Breast epithelium (tissue), 4 donors: ENCODE data around the gene KLHL40. TPM values are rescaled to one million over a fixed set of nuclear protein-coding genes. Genes with fewer than 3 reads are reported as not detected.
A peak's percentile ranks its signal among the peaks of the same experiment; 100 is the strongest.
"Not testable (repeated sequence)": the region's sequence is repeated elsewhere in the genome, so short reads cannot be mapped to it uniquely, and the experiment has no call there.

ENCODE experiments used
- DNase-seq, 2 donors: peaks; one replicate each; pipeline ENCODE4 v3.0.0-alpha.2; 2019; ENCODE audit warnings: low spot score in 2 of 2
- H3K27ac ChIP-seq, 2 donors: fragments of 200-600 bp; sonication (generic) in 1 of 2; one replicate each; pipeline ENCODE4 v1.5.1; 2016 to 2019; ENCODE audit warnings: mild to moderate bottlenecking in 1 of 2
- H3K27me3 ChIP-seq, 2 donors: fragments of 200-600 bp; sonication (generic) in 1 of 2; one replicate each; pipeline versions ENCODE4 v1.5.1 to v1.6.0; 2017 to 2019; ENCODE audit warnings: control low read depth in 1 of 2, mild to moderate bottlenecking in 1 of 2
- H3K36me3 ChIP-seq: fragments of 200-600 bp; one replicate; pipeline ENCODE4 v1.5.1; 2019
- H3K4me1 ChIP-seq, 2 donors: fragments of 200-600 bp; sonication (generic); one replicate each; pipeline ENCODE4 v1.5.1; 2016 to 2019; ENCODE audit warnings: control low read depth in 1 of 2
- H3K4me3 ChIP-seq, 3 donors: fragments of 200-600 bp; sonication (generic); 1 replicate in 2 of 3; 2 replicates in 1 of 3; pipeline ENCODE4 v1.5.1; 2016 to 2019; ENCODE audit warnings: mild to moderate bottlenecking in 3 of 3, moderate library complexity in 2 of 3
- H3K9me3 ChIP-seq, 2 donors: fragments of 200-600 bp; sonication (generic) in 1 of 2; one replicate each; pipeline ENCODE4 v1.5.1; 2016 to 2019; ENCODE audit warnings: control low read depth in 1 of 2
- POLR2A ChIP-seq: fragments of 450-650 bp; IDR thresholded peaks from one replicate; pipeline ENCODE4 v1.6.1; 2016; ENCODE audit warnings: antibody characterized with exemption, mild to moderate bottlenecking, moderate library complexity
- POLR2AphosphoS5 ChIP-seq, 3 donors: sonication (generic); formaldehyde crosslinking; IDR thresholded peaks; one replicate each; pipeline ENCODE4 v1.6.1; 2017; ENCODE audit warnings: antibody characterized with exemption in 3 of 3
- intact Hi-C: fragments of 100-400 bp; cut with DNase I; formaldehyde crosslinking; loops from one replicate; pipeline ENCODE4 v1.15.1; 2023; ENCODE audit warnings: low total_unique reads
- total RNA-seq, 3 donors: library from RNA; depleted of rRNA; stranded (reverse); fragments of >200 nt; gene quantifications; one replicate each; pipeline ENCODE4 v1.1.0, GENCODE V29; 2016
- TF ChIP-seq, protein P1 (sequence below), 3 donors: fragments of 450-650 bp; IDR thresholded peaks; one replicate each; pipeline ENCODE4 v1.5.1; 2016 to 2017; ENCODE audit warnings: antibody characterized with exemption in 3 of 3, mild to moderate bottlenecking in 3 of 3, moderate library complexity in 3 of 3

KLHL40 gene
- total RNA-seq, 3 donors from 2014 or later, result not detected

DNA sequence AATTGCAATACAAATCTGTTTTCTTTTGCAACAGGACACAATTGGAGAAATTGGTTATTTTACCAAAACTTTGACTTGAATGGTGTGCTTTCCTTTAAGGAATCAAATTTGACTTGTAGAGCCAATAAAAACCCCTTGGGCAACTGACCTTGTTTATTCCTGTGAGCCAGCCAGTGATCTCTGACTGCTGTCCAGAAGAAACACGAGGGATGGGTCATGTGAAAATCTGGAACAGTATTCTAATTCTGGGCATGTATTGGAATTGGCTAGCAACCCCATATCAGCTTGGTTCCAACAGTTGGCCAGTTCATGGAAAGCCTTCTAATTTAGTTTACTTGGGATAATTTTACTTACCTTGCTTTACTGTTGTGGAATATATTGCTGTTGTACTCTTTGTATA lies 36.4 kb downstream of the KLHL40 start:
- intact Hi-C loops, result no loop called here
- Histone ChIP-seq H3K4me1 (no peaks in the 10 kb centered on the region), H3K9me3 (no peaks in the 10 kb centered on the region), H3K27me3 (no peaks in the 10 kb centered on the region), H3K4me3 (no peak overlapping the region), H3K27ac (no peak overlapping the region), H3K36me3 (no peaks in the 10 kb centered on the region)
- no peak for DNase-seq
- TF ChIP-seq POLR2AphosphoS5 (IDR thresholded peaks at IDR 0.05), result no peak
- no peak for TF ChIP-seq POLR2A
- TF ChIP-seq, protein P1, sequence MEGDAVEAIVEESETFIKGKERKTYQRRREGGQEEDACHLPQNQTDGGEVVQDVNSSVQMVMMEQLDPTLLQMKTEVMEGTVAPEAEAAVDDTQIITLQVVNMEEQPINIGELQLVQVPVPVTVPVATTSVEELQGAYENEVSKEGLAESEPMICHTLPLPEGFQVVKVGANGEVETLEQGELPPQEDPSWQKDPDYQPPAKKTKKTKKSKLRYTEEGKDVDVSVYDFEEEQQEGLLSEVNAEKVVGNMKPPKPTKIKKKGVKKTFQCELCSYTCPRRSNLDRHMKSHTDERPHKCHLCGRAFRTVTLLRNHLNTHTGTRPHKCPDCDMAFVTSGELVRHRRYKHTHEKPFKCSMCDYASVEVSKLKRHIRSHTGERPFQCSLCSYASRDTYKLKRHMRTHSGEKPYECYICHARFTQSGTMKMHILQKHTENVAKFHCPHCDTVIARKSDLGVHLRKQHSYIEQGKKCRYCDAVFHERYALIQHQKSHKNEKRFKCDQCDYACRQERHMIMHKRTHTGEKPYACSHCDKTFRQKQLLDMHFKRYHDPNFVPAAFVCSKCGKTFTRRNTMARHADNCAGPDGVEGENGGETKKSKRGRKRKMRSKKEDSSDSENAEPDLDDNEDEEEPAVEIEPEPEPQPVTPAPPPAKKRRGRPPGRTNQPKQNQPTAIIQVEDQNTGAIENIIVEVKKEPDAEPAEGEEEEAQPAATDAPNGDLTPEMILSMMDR (IDR thresholded peaks at IDR 0.05), result no peak

DNA sequence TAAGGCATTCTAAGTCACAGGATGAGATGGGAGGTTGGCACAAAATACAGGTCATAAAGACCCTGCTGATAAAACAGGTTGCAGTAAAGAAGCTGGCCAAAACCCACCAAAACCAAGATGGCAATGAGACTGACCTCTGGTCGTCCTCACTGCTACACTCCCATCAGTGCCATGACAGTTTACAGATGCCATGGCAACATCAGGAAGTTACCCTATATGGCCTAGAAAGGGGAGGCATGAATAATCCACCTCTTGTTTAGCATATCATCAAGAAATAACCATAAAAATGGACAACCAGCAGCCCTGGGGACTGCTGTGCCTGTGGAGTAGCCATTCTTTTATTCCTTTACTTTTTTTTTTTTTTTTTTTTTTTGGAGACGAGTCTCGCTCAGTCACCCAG lies 37.1 kb downstream of the KLHL40 start:
- H3K27ac ChIP-seq, H3K36me3 ChIP-seq: not testable (repeated sequence)

DNA sequence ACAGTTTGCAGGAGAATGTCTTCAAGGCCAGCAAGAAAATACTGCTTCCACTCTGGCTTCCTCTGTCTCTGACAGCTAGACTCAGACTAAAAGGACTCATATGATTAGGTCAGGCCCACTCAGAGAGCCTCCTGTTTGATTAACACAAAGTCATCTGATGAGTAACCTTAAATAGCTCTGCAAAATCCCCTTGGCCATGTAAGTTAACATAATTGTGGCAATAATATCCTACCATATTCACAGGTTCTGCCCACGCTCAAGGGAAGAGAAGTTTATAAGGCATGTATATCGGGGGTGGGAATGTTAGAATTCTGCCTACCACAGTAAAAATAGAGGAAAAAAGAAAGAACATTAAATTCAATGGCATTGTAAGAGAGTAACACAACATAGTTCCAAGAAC lies 37.9 kb downstream of the KLHL40 start:
- Histone ChIP-seq H3K9me3 (no peaks in the 10 kb centered on the region), H3K27ac (no peak overlapping the region), H3K4me3 (no peak overlapping the region), H3K36me3 (no peaks in the 10 kb centered on the region), H3K4me1 (no peaks in the 10 kb centered on the region), H3K27me3 (no peaks in the 10 kb centered on the region)
- no peak for TF ChIP-seq POLR2AphosphoS5 (IDR thresholded peaks at IDR 0.05)
- intact Hi-C loops, result no loop called here
- DNase-seq, result no peak

More for the DNA sequence above, 37.1 kb downstream of the KLHL40 start:
- H3K4me3 ChIP-seq, H3K9me3 ChIP-seq, H3K4me1 ChIP-seq, intact Hi-C loops, H3K27me3 ChIP-seq: not testable (repeated sequence)
- DNase-seq, result peak in 1 of 2 donors; percentile 9

DNA sequence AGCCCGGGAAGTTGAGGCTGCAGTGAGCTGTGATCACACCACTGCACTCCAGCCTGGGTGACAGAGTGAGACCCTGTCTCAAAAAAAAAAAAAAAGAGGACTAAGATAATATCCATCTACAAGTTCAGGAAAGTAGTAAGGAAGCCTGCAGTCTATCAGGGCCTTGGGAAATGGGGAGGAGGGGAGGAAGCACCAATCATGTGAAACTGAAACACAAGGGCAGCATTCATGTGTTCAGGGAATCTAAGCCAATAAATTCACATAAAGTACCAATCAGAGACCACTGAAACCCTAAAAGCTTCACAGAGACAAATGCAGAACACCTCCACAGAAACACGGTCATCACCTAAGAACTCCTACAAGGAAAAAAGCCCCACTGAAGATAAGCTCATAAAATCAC lies 40.1 kb downstream of the KLHL40 start:
- DNase-seq, result no peak
- intact Hi-C loops, result no loop called here
- Histone ChIP-seq H3K27ac (no peak overlapping the region), H3K9me3 (no peaks in the 10 kb centered on the region), H3K27me3 (no peaks in the 10 kb centered on the region), H3K36me3 (no peaks in the 10 kb centered on the region), H3K4me3 (no peak overlapping the region), H3K4me1 (no peaks in the 10 kb centered on the region)
- TF ChIP-seq, protein P1 (IDR thresholded peaks at IDR 0.05), result no peak
- TF ChIP-seq POLR2A (no peak), POLR2AphosphoS5 (IDR thresholded peaks at IDR 0.05) (no peak)

DNA sequence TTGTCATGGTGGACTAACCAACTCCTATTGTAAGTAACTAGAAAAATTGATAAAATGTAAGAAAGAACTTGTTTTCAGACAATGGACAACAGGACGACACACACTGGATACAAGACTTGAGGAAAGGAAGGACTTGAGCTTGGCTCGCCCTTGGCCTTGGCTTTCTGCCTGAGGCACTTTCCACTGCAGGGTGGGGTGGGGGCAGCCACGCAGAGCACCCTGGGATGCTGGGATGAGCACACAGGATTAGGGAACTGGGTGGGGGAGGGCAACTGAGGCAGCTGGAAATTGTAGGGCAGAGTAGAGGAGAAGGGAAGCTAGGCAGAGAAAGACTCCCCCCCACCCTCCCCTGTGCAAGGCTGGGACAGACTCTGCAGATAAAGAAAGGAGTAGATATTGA lies 42.7 kb downstream of the KLHL40 start:
- Histone ChIP-seq H3K36me3 (no peaks in the 10 kb centered on the region), H3K9me3 (no peaks in the 10 kb centered on the region), H3K4me1 (no peaks in the 10 kb centered on the region), H3K4me3 (no peak overlapping the region), H3K27me3 (no peaks in the 10 kb centered on the region), H3K27ac (no peak overlapping the region)
- intact Hi-C loops, result no loop called here
- peak in 1 of 2 donors; percentile 2 for DNase-seq
- TF ChIP-seq POLR2AphosphoS5 (IDR thresholded peaks at IDR 0.05) (no peak), POLR2A (no peak)
- TF ChIP-seq, protein P1 (IDR thresholded peaks at IDR 0.05), result no peak

DNA sequence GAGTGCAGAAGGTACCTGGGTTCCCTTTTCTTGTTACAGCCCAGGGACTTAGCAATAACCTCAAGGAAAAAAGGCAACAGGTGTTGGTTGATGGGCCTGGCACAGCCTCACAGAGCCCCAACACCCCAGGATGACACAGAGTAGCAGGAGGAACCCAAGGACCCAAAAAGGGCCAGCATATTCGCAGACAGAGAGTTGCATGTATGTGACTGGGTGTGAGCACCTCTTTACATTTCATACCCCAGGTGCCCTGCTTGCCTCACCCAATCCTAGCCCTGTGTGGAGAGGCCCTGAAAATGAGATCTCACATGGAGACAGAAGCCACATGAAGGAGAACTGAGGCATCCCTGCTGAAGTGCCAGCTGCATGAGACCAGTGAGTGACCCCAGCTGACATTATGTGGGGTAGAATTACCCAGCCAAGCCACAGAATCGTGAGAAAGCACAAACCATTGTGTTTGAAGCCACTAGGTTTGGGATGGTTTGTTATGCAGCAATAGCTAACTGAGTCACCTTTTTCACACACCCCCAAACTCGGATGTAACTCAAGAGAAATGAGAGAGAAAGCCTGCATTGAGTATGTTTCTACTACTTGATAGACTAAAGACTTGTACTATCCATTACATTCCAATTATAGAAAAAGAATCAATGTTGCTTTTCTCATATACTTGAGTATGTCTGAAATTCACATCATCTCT lies 43.5 kb downstream of the KLHL40 start:
- TF ChIP-seq, protein P1 (IDR thresholded peaks at IDR 0.05), result no peak
- TF ChIP-seq POLR2A, result no peak
- no peak for TF ChIP-seq POLR2AphosphoS5 (IDR thresholded peaks at IDR 0.05)
- H3K4me3 ChIP-seq, result no peak overlapping the region
- no peaks in the 10 kb centered on the region for H3K27me3 ChIP-seq
- no peaks in the 10 kb centered on the region for H3K36me3 ChIP-seq
- no peak for DNase-seq
- no peaks in the 10 kb centered on the region for H3K9me3 ChIP-seq
- no peaks in the 10 kb centered on the region for H3K4me1 ChIP-seq
- H3K27ac ChIP-seq, result no peak overlapping the region
- intact Hi-C loops, result no loop called here
